HG02763 (cell line): ENCODE data around the gene CHAD.
"Not testable (repeated sequence)": the region's sequence is repeated elsewhere in the genome, so short reads cannot be mapped to it uniquely, and the experiment has no call there.

ENCODE experiments used
- ATAC-seq: cut with Tn5 transposase; IDR thresholded peaks from one replicate; pipeline ENCODE4 v1.9.1; 2021; ENCODE audit warnings: mild to moderate bottlenecking, moderate library complexity; ENCODE audit not compliant: unreplicated experiment

The CHAD gene

DNA sequence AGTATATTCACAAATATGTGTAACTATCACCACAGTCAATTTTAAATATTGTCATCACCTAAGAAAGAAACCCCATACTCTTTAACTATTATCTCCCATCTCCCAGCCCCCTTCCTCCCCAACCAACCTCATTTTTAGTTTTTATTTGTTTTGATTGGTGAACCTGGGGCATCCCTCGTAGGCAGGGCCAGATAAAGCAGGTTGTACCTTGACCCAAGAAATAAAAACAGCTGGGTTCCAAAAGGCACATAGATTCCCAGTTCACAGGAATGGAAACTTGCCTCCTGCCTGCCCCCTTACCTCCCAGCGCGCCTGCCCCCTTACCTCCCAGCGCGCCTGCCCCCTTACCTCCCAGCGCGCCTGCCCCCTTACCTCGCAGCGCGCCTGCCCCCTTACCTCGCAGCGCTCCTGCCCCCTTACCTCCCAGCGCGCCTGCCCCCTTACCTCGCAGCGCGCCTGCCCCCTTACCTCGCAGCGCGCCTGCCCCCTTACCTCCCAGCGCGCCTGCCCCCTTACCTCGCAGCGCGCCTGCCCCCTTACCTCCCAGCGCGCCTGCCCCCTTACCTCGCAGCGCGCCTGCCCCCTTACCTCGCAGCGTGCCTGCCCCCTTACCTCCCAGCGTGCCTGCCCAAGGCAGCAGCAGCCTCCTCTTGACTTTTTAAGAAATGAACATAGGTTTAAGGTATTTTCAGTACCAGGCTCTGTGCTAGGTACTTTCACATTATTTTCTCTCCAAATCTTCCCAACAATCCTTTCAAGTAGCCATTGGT is 7.3 kb upstream of the CHAD start:
- not testable (repeated sequence) for ATAC-seq

- no peak for ATAC-seq
Observed at GRCh38 chr17:50475362-50475761, 6.7 kb upstream of the CHAD start.

- no peak for ATAC-seq
Observed at GRCh38 chr17:50474523-50474922, 5.8 kb upstream of the CHAD start.

DNA sequence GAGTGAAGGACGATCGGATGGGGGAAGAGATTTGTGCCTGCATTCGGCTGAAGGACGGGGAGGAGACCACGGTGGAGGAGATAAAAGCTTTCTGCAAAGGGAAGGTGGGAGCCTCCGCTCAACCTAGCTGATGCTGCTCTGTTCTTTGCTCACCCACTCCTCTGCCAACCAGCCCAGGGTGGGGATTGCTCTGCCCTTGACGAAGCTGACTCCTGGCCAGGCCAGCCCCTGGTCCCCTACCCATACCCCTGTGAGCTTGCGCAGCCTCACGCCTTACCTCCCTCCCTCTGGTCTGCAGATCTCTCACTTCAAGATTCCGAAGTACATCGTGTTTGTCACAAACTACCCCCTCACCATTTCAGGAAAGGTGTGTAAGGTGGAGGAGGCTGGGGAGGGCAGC is 5.2 kb upstream of the CHAD start:
- no peak for ATAC-seq

- ATAC-seq, result not testable (repeated sequence)
Observed at GRCh38 chr17:50472761-50473161, 4.1 kb upstream of the CHAD start.

DNA sequence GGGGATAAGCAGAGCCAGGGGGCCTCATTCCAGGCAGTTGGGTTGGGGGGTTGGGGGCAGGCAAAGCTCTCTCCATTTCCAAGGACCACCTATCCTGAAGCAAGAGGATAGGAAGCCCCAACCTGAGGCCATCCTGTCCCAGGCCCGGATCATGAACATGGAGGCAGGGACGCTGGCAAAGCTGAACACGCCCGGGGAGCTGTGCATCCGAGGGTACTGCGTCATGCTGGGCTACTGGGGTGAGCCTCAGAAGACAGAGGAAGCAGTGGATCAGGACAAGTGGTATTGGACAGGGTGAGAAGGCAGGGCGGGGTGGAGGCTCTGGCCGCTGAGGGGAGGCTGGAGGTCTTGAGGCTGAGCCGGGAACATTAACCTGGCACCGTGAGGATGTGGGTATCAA is 3.6 kb upstream of the CHAD start:
- no peak for ATAC-seq

- ATAC-seq, result no peak
Observed at GRCh38 chr17:50471009-50471905, 2.6 kb upstream of the CHAD start.

DNA sequence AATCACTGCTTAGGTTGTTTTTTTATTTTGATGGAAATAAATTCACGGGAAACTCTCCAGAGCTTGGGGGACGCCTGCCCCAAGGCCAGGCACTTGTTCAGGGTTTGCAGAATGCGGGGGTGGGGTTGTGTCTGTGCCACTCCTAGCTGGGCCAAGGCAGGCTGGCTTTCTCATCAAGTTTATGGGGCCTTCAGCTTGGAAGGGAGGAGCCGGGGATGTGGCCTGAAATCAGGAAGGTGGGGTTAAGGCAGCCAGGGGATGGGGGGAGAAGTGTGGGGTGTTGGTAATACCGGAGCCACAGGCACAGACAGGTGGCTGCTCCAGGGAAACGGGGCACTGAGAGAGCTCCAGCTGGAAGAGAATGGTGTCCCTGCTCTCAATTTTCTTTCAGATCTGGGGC is 1.7 kb upstream of the CHAD start:
- no peak for ATAC-seq

DNA sequence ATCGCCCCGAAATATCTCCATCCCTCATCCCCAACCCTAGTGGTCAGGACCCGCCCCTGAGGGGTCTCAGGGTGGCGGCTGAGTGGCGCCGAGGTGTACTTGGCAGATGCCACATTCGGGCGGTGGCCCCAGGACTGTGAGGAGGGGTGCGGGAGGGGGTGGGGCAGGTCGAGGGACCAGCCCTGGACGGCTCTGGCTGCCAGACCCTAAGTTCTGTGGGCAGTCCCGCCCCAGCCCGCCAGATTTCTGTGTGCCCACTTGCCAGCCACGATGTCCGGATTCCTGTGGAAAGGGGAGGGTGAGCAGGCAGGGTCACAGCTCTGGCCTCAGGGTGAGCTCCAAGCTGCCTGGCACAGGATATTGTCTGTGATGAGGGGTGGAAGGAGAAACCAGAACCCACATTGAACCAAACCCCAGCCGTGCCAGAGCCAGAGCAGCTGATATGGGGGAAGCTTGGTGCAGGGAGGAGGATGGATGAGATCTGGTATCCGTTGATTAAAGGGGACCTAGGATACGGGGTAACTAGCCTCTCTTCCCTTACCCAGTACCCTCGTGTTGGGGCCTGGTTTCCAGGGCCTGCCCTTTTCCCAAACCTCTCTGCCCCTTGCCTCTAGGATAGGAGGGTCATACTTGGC is 1.1 kb upstream of the CHAD start:
- ATAC-seq, result no peak

GRCh38 chr17:50469208-50469605 is 527 bp upstream of the CHAD start:
- ATAC-seq, result no peak

DNA sequence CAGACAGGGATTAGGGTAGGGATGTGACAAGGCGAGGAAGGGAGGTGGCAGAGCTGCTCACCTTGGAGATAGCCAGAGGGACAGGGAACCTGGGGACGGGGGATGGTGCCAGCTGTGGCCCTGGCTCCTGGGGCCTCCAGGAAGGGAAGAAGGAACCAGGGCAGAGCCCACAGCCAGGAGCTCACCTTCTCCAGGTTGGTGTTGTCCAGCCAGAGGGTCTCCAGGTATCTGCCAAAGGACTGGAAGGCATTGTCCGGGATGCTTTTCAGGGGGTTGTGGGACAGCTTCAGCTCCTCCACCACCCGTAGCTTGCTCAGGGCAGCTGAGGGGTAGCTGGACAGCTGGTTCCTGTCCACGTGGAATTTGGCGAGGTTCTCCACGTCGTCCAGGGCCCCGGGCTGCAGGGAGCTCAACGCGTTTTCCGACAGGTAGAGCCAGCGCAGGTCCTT is 801 bp downstream of the CHAD start:
- no peak for ATAC-seq

- ATAC-seq, result no peak
Observed at GRCh38 chr17:50467114-50467854, 1.4 kb downstream of the CHAD start.

DNA sequence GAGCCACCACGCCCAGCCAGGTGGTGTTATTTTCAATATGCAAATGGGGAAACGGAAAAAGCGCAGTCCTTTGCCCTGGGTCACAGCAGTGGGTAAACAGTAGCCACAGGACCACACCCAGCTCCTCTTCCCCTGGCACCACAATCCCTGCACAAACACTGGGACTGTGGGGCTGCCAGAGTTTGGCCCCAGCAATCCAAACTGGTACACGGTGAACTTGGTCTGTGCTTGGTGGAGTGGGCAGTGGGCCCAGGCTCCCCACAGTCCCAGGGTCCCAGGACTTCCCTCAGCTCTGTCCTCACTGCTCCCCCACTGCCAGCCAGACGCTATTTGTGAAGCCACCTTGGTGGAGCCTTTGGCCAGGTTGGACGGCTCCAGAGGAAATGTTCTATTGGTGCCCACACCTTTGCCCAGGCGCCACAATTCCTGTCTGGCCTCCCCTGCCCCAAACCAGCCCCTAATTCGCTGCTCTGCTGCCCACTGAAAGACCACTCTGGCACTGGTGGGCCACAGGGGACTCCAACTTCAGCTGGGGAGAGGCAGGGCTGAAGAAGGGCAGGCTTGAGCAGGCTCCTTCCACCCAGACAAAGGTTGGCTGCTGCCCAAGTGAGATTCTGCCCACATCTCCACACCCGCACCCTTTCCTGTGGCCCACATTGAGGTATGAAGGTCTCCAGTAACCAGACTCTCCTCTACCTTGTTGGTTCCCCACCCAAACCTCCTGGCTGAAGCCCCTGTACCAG is 2.1 kb downstream of the CHAD start:
- no peak for ATAC-seq

DNA sequence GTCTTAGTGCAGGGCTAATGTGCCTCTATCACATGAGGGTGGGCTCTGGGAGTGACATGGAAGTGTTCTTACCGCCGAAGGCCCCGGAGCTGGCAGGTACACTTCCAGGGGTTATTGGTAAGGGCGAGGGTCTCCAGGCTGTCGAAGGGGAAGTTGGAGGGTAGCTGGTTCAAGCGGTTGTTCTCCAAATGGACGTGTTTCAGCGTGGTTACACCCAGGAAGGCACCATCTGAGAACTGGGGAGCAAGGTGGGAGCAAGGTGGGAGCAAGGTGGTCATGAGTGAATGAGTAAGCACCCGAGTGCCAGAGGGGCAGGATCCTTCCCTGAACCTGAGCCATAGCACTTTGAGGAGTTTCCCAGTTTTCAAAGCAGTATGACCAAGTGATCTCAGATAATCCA is 3.0 kb downstream of the CHAD start:
- no peak for ATAC-seq

DNA sequence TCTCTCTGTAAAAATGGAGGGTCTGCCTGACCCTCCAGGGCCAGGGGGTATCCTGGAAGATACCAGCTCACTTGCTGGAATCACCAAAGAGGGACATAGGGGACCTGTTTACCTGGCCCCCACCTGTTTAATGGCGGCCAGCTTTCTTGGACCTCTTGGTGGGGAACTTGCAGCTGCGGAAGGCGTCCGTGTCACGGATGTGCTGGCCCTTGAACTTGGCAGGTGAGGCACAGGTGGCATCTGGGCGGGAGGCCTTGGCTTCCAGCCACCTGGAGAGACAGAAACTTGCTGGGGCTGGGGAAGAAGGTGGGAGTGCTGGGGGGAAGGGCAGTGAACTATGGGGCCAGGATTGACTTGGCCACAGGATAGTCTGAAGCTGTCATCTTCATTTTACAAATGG is 3.5 kb downstream of the CHAD start:
- ATAC-seq, result no peak

DNA sequence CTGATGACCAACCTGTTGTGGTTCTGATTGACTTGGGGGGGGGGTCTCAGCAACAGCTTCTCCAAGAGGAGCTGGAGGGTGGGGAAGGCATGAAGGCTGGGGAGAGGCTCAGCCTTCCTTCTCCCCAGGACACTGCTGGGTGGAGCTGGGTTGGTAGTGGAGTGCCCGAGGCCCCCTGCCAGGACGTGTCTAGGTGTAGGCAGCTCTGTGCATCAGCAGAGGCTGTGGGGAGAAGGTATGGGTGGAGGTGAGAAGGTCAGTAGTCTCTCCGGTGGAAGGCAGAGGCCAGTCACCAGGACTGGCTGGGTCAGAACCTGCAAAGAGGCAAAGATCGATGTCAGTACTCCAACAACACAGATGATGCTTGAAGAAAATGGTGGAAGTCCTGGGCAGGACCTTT is 3.9 kb downstream of the CHAD start:
- ATAC-seq, result no peak

GRCh38 chr17:50464121-50464520 is 4.6 kb downstream of the CHAD start:
- ATAC-seq, result no peak

GRCh38 chr17:50462446-50462845 is 6.2 kb downstream of the CHAD start:
- ATAC-seq, result no peak

GRCh38 chr17:50461550-50462132 is 7.0 kb downstream of the CHAD start:
- ATAC-seq, result no peak
